PC-3 (cell line): ENCODE results near the gene HBD.
"Not testable (repeated sequence)": the region's sequence is repeated elsewhere in the genome, so short reads cannot be mapped to it uniquely, and the experiment has no call there.

Experiments
- EZH2 ChIP-seq: fragments of 300-600 bp; sonication (generic); IDR thresholded peaks from one replicate; pipeline ENCODE4 v1.6.1; 2017; ENCODE audit warnings: antibody characterized with exemption, mild to moderate bottlenecking, low read length; ENCODE audit not compliant: unreplicated experiment
- TF ChIP-seq, protein P1 (sequence below): fragments of 300-600 bp; sonication (generic); conservative IDR thresholded peaks from 2 replicates; pipeline ENCODE4 v1.5.1; 2017; ENCODE audit warnings: antibody characterized with exemption, low read depth, mild to moderate bottlenecking, low read length

DNA sequence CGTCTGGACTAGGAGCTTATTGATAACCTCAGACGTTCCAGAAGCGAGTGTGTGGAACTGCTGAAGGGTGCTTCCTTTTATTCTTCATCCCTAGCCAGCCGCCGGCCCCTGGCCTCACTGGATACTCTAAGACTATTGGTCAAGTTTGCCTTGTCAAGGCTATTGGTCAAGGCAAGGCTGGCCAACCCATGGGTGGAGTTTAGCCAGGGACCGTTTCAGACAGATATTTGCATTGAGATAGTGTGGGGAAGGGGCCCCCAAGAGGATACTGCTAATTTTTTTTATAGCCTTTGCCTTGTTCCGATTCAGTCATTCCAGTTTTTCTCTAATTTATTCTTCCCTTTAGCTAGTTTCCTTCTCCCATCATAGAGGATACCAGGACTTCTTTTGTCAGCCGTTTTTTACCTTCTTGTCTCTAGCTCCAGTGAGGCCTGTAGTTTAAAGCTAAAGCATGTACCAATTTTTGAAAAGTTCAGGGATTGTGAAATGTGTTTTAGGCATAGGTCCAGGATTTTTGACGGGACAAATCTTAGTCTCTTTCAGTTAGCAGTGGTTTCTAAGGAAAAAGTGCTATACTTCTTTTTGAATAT, 15.6 kb upstream of the HBD start, which contains the start of gene HBG1:
- TF ChIP-seq, protein P1, sequence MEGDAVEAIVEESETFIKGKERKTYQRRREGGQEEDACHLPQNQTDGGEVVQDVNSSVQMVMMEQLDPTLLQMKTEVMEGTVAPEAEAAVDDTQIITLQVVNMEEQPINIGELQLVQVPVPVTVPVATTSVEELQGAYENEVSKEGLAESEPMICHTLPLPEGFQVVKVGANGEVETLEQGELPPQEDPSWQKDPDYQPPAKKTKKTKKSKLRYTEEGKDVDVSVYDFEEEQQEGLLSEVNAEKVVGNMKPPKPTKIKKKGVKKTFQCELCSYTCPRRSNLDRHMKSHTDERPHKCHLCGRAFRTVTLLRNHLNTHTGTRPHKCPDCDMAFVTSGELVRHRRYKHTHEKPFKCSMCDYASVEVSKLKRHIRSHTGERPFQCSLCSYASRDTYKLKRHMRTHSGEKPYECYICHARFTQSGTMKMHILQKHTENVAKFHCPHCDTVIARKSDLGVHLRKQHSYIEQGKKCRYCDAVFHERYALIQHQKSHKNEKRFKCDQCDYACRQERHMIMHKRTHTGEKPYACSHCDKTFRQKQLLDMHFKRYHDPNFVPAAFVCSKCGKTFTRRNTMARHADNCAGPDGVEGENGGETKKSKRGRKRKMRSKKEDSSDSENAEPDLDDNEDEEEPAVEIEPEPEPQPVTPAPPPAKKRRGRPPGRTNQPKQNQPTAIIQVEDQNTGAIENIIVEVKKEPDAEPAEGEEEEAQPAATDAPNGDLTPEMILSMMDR: not testable (repeated sequence)
- TF ChIP-seq EZH2: not testable (repeated sequence)
